Measurements from ENCODE around the gene SMIM13. TPM values are rescaled to one million over a fixed set of nuclear protein-coding genes. Genes with fewer than 3 reads are reported as not detected.

The SMIM13 gene
- total RNA-seq (1 to 10 TPM; 9.5 to 9.8 TPM), polyA plus RNA-seq (1 to 10 TPM; 2.5 to 5.4 TPM)
- long read RNA-seq, donor 1, partial matches to known transcripts: 0 of 1 reads
- long read RNA-seq, donor 1, other reads (novel, unspliced or antisense): 1 of 1 reads
- long read RNA-seq, donor 2, partial matches to known transcripts: 0 of 5 reads
- long read RNA-seq, donor 2, other reads (novel, unspliced or antisense): 5 of 5 reads

DNA sequence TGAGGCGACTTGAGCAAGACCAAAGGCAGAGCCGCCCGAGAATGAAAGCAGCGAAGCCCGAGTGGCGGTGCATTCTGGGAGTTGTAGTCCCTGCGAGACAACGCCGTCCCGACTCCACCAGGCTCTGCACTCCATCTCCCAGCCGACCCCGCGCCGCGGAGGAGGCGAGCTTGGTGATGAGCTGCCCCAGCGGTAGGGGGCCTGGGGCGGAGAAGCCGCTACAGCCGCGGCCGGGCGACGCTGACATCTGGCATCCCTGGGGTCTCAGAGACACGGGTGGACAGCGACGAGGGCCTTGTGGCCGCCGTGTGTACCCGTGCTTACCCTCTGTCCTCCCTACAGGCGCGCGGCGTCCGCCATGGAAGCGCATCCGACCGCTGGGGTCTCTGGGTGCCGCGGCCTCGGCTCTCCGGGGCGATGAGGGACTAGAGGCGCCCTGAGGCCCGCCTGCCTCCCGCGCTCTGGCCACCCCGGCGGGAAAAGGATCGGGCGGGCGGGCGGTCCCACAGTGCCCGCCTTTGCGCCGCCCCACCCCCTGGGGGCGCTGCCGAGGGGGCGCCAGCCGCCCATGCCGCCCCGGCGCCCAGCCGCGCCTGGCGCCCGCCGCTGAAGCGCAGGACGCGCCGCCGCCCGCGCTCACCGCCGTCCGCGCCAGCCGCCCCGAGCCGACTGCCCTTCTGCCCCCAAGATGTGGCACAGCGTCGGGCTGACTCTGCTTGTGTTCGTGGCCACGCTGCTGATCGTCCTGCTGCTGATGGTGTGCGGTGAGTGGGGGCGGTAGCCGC, at the start of gene SMIM13:
TSS of gene SMIM13 (plus strand) at position 209 of the 785 bp plus-strand sequence. CDS start at position 689, 480 bp downstream.
- intact Hi-C loops (cut with DNase I): no loop called here
- no peaks in the 10 kb centered on the region for H3K27me3 ChIP-seq (ENCODE audit: control insufficient read depth in 1 of 2, insufficient read depth in 2 of 2, low read length in 1 of 2)
- no peaks in the 10 kb centered on the region for H3K36me3 ChIP-seq (ENCODE audit: control insufficient read depth in 1 of 2, insufficient read depth in 2 of 2, low read length in 1 of 2)
- WGBS, 2 donors: 0 to 1% methylated on average over 69 to 90 of the region's 90 CpGs
- no peaks in the 10 kb centered on the region for H3K4me1 ChIP-seq (ENCODE audit: control insufficient read depth in 1 of 2, insufficient read depth in 2 of 2, low read length in 2 of 2)
- ATAC-seq (ENCODE audit: low FRiP score) (peak; percentile 99), DNase-seq (peak; percentile 99)
- H3K9me3 ChIP-seq (ENCODE audit: control insufficient read depth, low read length): no peaks in the 10 kb centered on the region
- H3K27ac ChIP-seq (ENCODE audit: low read depth in 1 of 2, low read length in 2 of 2): peak within 1 kb of the TSS; percentile 60 to 92
- H3K4me3 ChIP-seq (ENCODE audit: low read length in 2 of 2): peak within 1 kb of the TSS; percentile 87 to 93

DNA sequence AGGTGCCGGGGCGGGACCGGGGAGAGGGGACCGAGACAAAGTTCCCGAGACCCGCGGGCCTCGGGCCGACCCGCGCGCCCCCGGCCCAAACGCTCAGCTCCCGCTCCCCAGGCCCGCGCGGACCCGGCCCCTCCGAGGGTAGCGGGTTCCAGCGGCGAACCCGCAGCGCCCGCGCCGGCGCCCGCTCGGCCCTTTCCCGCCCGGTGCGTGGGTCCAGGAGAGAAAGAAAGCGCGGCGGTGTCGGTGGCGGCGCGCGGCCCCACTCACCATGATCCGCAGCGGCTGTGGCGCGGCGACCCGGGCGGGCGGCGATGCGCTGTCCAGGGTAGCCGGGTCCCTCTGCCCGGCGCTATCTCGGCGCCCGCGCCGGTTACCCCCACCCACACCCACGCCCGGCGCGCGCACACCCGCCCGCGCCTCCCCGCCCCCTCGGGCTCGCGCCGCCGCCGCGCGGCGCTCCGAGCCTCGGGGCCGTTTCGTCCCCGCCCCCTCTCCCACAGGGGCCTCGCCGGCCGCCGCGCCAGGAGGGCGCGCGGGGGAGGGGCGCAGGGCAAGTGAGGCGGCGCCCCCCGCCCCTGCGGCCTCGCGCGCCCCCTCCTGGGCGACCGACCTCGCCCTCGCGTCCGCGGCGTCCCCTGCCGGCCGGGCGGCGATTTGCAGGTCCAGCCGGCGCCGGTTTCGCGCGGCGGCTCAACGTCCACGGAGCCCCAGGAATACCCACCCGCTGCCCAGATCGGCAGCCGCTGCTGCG, 49.5 kb upstream of the SMIM13 start, which contains the start of gene ELOVL2:
TSS of gene ELOVL2 (minus strand) at position 345 of the 751 bp plus-strand sequence. CDS start at position 270, 75 bp downstream.
- Histone ChIP-seq H3K36me3 (ENCODE audit: control insufficient read depth in 1 of 2, insufficient read depth in 2 of 2, low read length in 1 of 2) (no peaks in the 10 kb centered on the region), H3K27me3 (ENCODE audit: control insufficient read depth in 1 of 2, insufficient read depth in 2 of 2, low read length in 1 of 2) (peaks cover 0 to 2% of the 10 kb centered on the region in 2 donors), H3K4me3 (ENCODE audit: low read length in 2 of 2) (peak within 1 kb of the TSS; percentile 27 to 50), H3K9me3 (ENCODE audit: control insufficient read depth, low read length) (no peaks in the 10 kb centered on the region), H3K27ac (ENCODE audit: low read depth in 1 of 2, low read length in 2 of 2) (no peak within 1 kb of the TSS), H3K4me1 (ENCODE audit: control insufficient read depth in 1 of 2, insufficient read depth in 2 of 2, low read length in 2 of 2) (no peaks in the 10 kb centered on the region)
- WGBS, 2 donors: 2 to 3% methylated on average over 47 to 124 of the region's 124 CpGs
- peak in 1 of 2 donors; percentile 78 for DNase-seq
- intact Hi-C loops (cut with DNase I): no loop called here
- peak; percentile 62 for ATAC-seq (ENCODE audit: low FRiP score)

DNA sequence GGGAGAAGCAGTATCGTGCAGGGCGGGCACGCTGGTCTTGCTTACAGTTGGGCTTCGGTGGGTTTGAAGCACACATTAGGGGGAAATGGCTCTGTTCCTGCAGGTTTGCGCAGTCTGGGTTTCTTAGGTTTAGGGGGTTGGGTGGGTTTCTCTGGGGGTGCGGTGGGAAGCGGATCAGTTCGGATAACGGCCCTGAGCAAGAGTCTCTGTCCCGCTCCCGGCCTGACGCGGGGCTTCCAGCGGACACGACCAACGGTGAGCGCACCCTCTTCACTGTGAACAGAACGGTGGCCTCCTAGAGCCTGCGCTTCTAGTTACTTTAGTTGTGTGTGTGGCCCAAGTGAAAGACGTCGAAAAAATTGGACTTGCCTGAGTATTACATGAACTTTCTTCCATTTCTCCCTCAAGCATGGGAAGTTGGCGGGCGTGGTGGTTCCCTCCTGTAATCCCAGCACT, 48.9 kb upstream of the SMIM13 start:
- intact Hi-C loops (cut with DNase I): no loop called here
- 25 to 30% methylated on average over 23 of the region's 23 CpGs for WGBS, 2 donors

DNA sequence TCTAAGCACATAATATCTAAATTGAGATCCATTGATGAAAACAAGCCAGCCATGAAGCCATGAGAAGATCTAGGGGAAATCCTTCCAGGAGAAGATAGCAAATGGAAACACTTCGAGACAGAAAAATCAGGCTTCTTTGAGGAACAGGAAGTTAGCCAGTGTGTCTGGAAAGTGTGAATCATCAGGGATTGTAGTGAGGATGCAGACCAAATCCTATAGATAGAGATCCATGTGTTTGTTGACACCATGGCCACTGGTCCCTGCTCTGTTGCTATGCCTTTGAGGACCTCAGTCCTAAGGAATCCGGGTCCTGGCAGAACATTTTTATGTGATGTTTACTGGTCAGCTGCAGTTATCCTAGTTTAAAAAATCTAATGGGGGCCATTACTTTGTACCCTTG, 42.9 kb upstream of the SMIM13 start:
- H3K4me3 ChIP-seq (ENCODE audit: low read length in 2 of 2): no peak overlapping the region
- intact Hi-C loops (cut with DNase I): no loop called here
- H3K4me1 ChIP-seq (ENCODE audit: control insufficient read depth in 1 of 2, insufficient read depth in 2 of 2, low read length in 2 of 2): no peaks in the 10 kb centered on the region
- 60 to 64% methylated on average over 2 of the region's 2 CpGs for WGBS, 2 donors
- H3K27me3 ChIP-seq (ENCODE audit: control insufficient read depth in 1 of 2, insufficient read depth in 2 of 2, low read length in 1 of 2): peaks cover 0 to 2% of the 10 kb centered on the region in 2 donors
- H3K9me3 ChIP-seq (ENCODE audit: control insufficient read depth, low read length): no peaks in the 10 kb centered on the region
- ATAC-seq (ENCODE audit: low FRiP score) (no peak), DNase-seq (no peak)
- no peaks in the 10 kb centered on the region for H3K36me3 ChIP-seq (ENCODE audit: control insufficient read depth in 1 of 2, insufficient read depth in 2 of 2, low read length in 1 of 2)
- H3K27ac ChIP-seq (ENCODE audit: low read depth in 1 of 2, low read length in 2 of 2): no peak overlapping the region

More for the DNA sequence above, 48.9 kb upstream of the SMIM13 start:
- peak overlapping the region in 1 of 2 donors; percentile 27 for H3K4me3 ChIP-seq (ENCODE audit: low read length in 2 of 2)
- no peaks in the 10 kb centered on the region for H3K4me1 ChIP-seq (ENCODE audit: control insufficient read depth in 1 of 2, insufficient read depth in 2 of 2, low read length in 2 of 2)
- no peaks in the 10 kb centered on the region for H3K36me3 ChIP-seq (ENCODE audit: control insufficient read depth in 1 of 2, insufficient read depth in 2 of 2, low read length in 1 of 2)
- ATAC-seq (ENCODE audit: low FRiP score): no peak
- H3K27ac ChIP-seq (ENCODE audit: low read depth in 1 of 2, low read length in 2 of 2): no peak overlapping the region
- H3K27me3 ChIP-seq (ENCODE audit: control insufficient read depth in 1 of 2, insufficient read depth in 2 of 2, low read length in 1 of 2): peaks cover 0 to 2% of the 10 kb centered on the region in 2 donors
- no peak for DNase-seq
- no peaks in the 10 kb centered on the region for H3K9me3 ChIP-seq (ENCODE audit: control insufficient read depth, low read length)

DNA sequence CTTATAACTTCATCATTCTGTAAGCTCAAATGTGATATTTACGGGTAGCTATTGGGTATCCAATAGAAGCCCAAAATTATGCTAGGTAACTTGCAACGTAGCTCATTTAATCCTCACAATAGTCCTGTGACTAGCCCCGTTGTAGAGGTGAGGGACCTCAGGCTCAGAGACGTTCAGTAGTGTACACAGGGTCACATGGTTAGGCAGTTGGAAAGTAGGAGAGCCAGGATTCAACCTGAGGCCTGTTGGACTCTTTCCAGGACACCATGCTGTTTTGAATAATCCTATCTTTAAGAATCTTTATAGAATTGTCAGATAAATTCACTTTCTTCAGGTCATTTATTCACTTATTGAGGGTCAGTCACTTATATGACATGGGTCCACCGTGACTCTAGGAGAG, 40.3 kb upstream of the SMIM13 start:
- intact Hi-C loops (cut with DNase I): no loop called here
- Histone ChIP-seq H3K27ac (ENCODE audit: low read depth in 1 of 2, low read length in 2 of 2) (no peak overlapping the region), H3K27me3 (ENCODE audit: control insufficient read depth in 1 of 2, insufficient read depth in 2 of 2, low read length in 1 of 2) (peaks cover 0 to 1% of the 10 kb centered on the region in 2 donors), H3K4me3 (ENCODE audit: low read length in 2 of 2) (no peak overlapping the region), H3K4me1 (ENCODE audit: control insufficient read depth in 1 of 2, insufficient read depth in 2 of 2, low read length in 2 of 2) (no peaks in the 10 kb centered on the region), H3K36me3 (ENCODE audit: control insufficient read depth in 1 of 2, insufficient read depth in 2 of 2, low read length in 1 of 2) (no peaks in the 10 kb centered on the region), H3K9me3 (ENCODE audit: control insufficient read depth, low read length) (no peaks in the 10 kb centered on the region)
- no peak for ATAC-seq (ENCODE audit: low FRiP score)
- WGBS, 2 donors: 86 to 90% methylated on average over 5 of the region's 5 CpGs
- no peak for DNase-seq

DNA sequence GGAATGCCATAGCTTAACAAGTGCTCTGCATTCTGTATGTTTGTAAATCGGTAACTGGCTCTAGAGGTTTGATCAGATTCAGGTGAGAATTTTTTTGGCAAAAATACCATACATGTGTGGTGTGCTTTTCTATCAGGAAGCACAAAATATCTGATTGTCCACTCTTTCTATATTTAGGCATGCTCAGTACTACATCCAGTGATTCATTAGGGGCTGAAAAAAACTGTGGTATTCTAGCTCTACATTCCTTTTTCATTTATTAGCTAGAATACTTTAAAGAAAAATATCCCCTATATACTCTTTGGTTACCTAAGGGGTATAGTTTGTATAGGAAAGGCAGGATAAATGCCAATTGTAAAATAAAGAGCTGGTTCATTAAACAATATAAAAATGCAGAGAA, 38.9 kb upstream of the SMIM13 start:
- 87% methylated on average over 1 of the region's 1 CpG for WGBS, 2 donors
- DNase-seq: no peak
- Histone ChIP-seq H3K36me3 (ENCODE audit: control insufficient read depth in 1 of 2, insufficient read depth in 2 of 2, low read length in 1 of 2) (no peaks in the 10 kb centered on the region), H3K4me1 (ENCODE audit: control insufficient read depth in 1 of 2, insufficient read depth in 2 of 2, low read length in 2 of 2) (no peaks in the 10 kb centered on the region), H3K27ac (ENCODE audit: low read depth in 1 of 2, low read length in 2 of 2) (no peak overlapping the region), H3K9me3 (ENCODE audit: control insufficient read depth, low read length) (no peaks in the 10 kb centered on the region), H3K27me3 (ENCODE audit: control insufficient read depth in 1 of 2, insufficient read depth in 2 of 2, low read length in 1 of 2) (no peaks in the 10 kb centered on the region), H3K4me3 (ENCODE audit: low read length in 2 of 2) (no peak overlapping the region)
- ATAC-seq (ENCODE audit: low FRiP score): no peak
- intact Hi-C loops (cut with DNase I): no loop called here

DNA sequence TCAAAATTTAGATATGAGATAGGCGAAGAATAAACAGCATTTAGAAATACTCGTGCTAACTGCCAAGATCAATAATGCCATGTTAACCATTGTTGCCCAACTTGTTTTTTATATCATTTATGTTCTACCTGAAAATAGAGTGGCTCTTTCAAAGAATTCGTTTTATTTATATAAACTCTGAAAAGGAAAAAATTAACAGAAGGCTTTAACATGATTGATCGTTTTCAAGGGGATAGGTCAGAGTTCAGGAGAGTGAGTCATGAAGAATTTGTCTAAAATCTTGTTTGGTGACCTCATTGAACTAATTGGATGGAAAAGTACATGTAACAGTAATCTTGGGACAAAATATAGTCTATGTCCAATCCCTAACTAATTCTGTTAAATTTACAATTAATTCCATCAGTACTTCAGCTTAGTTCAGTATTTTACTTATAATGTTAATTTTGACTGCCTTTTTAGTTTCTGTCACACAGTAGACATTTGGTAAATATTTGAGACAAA, 38.5 kb upstream of the SMIM13 start:
- no peak for DNase-seq
- no peaks in the 10 kb centered on the region for H3K27me3 ChIP-seq (ENCODE audit: control insufficient read depth in 1 of 2, insufficient read depth in 2 of 2, low read length in 1 of 2)
- intact Hi-C loops (cut with DNase I): no loop called here
- WGBS, 2 donors: 34 to 37% methylated on average over 4 of the region's 4 CpGs
- H3K36me3 ChIP-seq (ENCODE audit: control insufficient read depth in 1 of 2, insufficient read depth in 2 of 2, low read length in 1 of 2): no peaks in the 10 kb centered on the region
- H3K9me3 ChIP-seq (ENCODE audit: control insufficient read depth, low read length): no peaks in the 10 kb centered on the region
- H3K4me1 ChIP-seq (ENCODE audit: control insufficient read depth in 1 of 2, insufficient read depth in 2 of 2, low read length in 2 of 2): no peaks in the 10 kb centered on the region
- no peak for ATAC-seq (ENCODE audit: low FRiP score)
- no peak overlapping the region for H3K4me3 ChIP-seq (ENCODE audit: low read length in 2 of 2)
- H3K27ac ChIP-seq (ENCODE audit: low read depth in 1 of 2, low read length in 2 of 2): no peak overlapping the region

DNA sequence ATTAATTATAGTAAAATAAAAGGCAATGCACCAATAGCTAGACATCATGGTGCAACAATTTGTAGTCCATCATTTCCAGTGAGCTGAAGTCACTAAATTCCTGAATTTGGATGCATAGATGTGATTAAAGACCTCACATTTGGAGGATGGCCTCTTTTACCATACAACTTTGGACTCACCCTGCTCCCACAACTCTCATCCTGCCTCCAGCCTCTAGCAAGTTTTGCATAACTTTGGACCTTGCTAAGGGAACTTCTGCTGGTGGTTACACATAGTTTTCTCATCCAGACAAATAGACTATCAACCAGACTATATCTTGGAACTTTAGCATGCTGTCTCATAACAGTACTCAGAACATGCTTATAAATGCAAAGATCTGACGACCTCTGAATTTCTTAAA, 36.8 kb upstream of the SMIM13 start:
- Histone ChIP-seq H3K27me3 (ENCODE audit: control insufficient read depth in 1 of 2, insufficient read depth in 2 of 2, low read length in 1 of 2) (no peaks in the 10 kb centered on the region), H3K36me3 (ENCODE audit: control insufficient read depth in 1 of 2, insufficient read depth in 2 of 2, low read length in 1 of 2) (no peaks in the 10 kb centered on the region), H3K9me3 (ENCODE audit: control insufficient read depth, low read length) (no peaks in the 10 kb centered on the region), H3K27ac (ENCODE audit: low read depth in 1 of 2, low read length in 2 of 2) (no peak overlapping the region), H3K4me1 (ENCODE audit: control insufficient read depth in 1 of 2, insufficient read depth in 2 of 2, low read length in 2 of 2) (no peaks in the 10 kb centered on the region), H3K4me3 (ENCODE audit: low read length in 2 of 2) (no peak overlapping the region)
- WGBS, 2 donors: 81% methylated on average over 1 of the region's 1 CpG
- no peak for ATAC-seq (ENCODE audit: low FRiP score)
- DNase-seq: no peak
- intact Hi-C loops (cut with DNase I): no loop called here

All from aorta (tissue), 5 donors.